Activated CD4-positive, alpha-beta T cell treated with anti-CD3 and anti-CD28 coated beads, Interleukin-2, amount 50 U/mL, for 4 hours (primary cell): ENCODE measurements around the gene SFI1.
"Not testable (repeated sequence)": the region's sequence is repeated elsewhere in the genome, so short reads cannot be mapped to it uniquely, and the experiment has no call there.

ENCODE experiments used
- DNase-seq, 2 experiments: peaks; one replicate each; pipeline ENCODE4 v3.0.0-alpha.2; 2020

SFI1 gene, protein sequence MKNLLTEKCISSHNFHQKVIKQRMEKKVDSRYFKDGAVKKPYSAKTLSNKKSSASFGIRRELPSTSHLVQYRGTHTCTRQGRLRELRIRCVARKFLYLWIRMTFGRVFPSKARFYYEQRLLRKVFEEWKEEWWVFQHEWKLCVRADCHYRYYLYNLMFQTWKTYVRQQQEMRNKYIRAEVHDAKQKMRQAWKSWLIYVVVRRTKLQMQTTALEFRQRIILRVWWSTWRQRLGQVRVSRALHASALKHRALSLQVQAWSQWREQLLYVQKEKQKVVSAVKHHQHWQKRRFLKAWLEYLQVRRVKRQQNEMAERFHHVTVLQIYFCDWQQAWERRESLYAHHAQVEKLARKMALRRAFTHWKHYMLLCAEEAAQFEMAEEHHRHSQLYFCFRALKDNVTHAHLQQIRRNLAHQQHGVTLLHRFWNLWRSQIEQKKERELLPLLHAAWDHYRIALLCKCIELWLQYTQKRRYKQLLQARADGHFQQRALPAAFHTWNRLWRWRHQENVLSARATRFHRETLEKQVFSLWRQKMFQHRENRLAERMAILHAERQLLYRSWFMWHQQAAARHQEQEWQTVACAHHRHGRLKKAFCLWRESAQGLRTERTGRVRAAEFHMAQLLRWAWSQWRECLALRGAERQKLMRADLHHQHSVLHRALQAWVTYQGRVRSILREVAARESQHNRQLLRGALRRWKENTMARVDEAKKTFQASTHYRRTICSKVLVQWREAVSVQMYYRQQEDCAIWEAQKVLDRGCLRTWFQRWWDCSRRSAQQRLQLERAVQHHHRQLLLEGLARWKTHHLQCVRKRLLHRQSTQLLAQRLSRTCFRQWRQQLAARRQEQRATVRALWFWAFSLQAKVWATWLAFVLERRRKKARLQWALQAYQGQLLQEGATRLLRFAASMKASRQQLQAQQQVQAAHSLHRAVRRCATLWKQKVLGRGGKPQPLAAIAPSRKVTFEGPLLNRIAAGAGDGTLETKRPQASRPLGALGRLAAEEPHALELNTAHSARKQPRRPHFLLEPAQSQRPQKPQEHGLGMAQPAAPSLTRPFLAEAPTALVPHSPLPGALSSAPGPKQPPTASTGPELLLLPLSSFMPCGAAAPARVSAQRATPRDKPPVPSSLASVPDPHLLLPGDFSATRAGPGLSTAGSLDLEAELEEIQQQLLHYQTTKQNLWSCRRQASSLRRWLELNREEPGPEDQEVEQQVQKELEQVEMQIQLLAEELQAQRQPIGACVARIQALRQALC

DNA sequence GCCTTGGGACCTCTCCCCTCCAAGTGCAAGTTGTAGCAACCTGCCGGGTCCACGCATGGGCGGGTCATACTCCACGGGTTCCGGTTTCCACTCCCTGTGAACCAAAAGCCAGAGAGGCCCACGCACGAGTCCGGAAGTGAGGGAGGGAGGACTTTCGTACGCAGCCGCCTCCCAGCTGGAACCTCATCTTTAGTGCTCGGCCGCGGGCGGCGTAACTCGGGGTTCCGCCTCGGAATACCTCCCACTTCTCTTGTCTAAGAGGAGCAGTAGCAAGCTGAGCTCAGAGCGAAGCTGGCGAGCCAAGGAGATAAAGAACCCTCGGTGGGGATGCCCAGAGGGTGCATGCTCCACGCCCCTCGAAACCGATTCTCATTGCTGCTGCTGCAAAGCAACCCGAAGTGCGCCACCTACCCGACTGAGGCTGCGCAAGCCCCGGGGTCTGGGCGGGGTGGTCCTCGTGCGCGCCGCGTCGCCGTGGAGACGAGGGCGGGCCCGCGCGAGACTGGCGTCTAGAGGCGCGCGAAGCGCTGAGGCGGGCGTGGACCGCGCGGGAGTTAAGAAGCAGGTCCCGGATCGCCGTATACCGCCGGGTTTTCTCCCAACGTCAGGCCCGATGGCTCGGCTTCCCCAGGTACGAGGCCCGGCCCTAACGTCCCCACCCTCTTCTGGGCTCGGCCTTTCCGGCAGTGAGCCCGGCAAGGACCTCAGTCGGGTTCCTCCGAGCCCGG lies at the start of gene SFI1:
SFI1 (plus strand) TSS at position 530 of the 728 bp plus-strand sequence. CDS start 11,749 bp downstream, outside the sequence.
- peak; percentile 94 to 95 for DNase-seq

DNA sequence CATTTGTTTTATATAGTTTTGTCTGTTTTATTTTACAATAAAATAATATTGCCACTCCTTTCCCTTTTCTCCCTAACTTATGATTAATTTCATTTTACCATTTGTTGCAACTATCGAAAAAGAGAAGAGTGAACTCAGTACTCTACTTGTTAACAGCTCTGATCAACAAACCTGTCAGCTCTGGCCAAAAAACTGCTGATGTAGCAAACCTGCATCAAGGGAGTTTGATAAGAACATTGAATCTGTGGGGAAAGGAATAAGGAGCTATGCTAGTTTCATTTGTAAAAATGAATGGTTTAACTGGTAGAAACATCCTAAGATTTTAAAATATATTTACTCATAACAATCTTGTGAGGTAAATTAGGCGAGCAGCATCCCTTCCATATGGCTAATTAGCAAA lies 49.6 kb upstream of the SFI1 start:
- no peak for DNase-seq

DNA sequence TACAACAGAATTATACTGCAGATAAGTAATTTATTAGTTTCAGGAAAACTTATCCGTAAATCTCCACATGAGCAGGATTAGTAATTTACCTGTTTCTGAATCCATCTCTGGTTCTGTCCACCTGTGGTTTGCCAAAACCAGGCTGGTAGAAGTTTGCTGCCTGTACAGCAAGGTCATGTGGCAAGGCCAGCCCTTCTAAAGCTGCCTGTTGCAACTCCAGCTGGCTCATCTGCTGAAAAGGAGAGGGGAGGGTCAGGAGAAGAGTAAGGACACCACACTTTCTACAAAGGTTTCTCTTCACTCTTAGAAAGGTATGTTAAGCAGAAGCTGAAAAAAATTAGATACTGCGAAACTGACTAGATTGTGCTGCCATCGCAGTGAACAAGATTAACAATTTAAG lies 49.0 kb upstream of the SFI1 start:
- DNase-seq = no peak

DNA sequence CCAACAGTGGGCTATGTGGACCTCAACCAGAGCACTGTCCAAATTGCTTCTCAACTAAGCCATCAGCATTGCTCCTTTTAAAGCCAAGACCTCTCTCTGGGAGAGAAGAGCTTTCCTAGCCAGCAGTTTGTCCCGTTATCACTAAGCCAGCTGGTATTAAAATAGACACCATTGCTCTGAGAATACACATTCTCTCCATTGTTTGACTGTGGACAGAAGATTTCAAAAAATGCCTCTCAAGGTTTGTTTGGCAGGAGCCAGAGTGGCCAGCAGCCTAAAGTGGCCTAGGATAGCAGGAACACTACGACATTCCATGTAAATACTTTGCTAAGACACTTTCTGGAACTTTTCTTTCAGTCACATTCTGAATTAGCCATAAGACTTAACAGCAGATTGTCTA lies 48.0 kb upstream of the SFI1 start:
- no peak for DNase-seq

DNA sequence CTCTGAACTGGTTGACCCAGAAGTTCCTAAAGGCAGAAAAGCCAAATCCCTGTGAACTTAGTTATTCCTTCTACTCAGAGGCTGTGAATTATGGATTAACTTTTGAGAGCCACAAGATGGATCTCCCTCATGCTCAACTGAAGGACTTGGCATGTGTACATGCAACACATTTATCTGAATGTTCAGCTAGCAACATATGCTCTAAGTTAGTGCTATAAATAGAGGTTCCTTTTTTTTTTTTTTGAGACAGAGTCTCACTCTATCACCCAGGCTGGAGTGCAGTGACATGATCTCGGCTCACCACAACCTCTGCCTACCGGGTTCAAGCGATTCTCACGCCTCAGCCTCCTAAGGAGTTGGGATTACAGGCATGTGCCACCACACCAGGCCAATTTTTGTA lies 46.8 kb upstream of the SFI1 start:
- DNase-seq = no peak

DNA sequence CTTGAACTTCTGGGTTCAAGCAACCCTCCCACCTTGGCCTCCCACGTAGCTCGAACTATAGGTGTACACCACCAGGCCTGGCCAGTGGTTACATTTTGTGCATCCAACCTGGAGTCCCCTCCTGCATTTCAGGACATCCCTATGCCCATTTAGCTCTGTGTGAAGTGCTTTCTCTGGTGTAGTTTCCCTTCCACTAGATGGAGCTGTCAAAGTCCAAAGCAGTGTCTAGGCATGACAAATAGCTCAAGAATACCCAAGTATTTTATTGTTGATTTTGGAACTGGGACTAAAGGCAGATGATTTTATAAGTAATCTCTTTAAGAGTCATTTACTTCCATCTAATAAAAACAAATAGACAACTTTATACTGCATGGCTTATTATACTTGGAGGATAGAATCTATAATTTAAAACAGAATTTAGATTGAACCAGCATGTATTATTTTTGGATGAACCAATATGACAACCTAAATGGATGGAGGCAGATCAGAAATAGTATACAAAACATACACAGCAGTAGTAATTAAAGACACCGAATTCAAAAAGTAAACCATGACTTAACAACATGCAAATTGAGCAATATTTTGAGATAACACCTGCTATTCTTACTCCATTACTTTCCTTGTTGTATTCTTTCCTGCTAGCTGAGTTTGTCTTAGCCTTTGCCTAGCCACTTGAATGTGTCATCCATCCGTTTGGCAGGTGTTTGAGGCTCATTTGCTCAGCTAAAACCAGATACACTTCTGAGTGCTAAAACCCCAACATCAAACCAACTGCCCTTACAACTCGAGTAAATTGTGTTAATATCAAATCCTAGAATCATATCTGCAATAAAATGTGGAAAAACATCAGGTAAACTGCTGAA lies 44.4 kb upstream of the SFI1 start:
- DNase-seq = no peak

DNA sequence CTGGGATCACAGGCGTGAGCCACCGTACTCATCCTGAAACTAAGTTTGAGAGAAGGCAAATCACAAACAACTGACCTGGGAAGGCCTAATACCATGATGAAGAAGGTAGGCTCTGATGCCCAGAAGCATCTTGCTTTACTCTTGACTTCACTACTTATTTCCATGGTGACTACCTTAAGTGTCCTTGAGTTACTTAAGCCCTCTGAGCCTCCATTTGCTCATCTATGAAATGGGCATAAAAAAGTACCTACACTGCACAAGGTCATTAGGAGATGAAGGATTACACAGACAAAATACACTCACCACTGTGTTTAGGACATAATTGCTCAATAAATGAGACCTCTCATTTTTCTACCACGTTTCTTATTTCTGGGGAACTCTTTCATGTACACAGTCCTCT lies 34.6 kb upstream of the SFI1 start:
- DNase-seq = no peak

DNA sequence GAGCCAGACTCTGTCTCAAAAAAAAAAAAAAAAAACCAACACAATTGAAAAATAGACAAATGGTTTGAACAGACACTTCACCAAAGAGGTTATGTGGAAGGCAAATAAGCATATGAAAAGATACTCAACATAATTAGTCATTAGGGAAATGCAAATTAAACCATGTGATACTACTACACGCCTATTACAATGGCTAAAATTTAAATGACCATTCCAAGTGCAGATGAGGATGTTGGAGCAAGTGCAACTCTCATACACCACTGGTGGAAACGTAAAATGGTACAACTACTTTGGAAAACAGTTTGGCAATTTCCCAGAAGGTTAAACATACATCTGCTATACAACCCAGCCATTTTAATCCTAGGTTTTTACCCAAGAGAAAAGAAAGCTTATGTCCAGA lies 31.0 kb upstream of the SFI1 start:
- DNase-seq = no peak

DNA sequence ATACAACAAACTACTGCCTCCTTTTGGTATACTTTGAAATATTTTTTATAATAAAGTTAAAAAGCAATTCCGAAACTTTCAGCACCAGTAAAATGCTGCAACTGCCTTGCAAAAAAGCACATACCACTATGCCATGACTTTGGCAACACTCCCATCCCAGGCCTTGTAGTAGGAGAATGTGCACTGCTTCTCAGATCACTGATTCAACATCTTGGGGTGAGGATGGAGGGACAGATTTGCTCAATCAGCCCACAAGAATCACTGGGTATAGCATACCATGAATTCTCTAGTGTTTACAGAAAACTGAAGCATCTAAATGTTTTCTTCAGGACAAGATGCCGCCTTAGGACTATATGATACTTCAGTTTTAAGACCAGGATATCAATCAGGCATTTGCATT lies 21.6 kb upstream of the SFI1 start:
- DNase-seq = no peak

DNA sequence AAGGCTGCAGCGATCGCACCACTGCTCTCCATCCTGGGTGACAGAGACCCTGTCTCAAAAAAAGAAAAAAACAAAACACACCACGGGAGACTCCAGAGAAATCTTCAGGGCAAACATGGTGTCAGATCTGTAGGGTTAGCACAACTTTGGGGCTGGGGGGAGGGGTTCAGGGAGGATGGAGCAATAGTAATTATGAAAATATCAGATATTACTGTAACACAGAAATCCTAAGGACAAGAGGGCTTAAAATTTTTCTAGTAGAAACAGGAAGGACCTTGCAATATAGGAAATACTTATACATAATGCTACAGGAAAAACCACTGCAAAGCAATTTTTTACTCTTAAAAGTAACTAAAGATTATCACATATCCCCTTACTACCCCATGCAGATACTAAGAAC lies 20.5 kb upstream of the SFI1 start:
- DNase-seq = no peak

DNA sequence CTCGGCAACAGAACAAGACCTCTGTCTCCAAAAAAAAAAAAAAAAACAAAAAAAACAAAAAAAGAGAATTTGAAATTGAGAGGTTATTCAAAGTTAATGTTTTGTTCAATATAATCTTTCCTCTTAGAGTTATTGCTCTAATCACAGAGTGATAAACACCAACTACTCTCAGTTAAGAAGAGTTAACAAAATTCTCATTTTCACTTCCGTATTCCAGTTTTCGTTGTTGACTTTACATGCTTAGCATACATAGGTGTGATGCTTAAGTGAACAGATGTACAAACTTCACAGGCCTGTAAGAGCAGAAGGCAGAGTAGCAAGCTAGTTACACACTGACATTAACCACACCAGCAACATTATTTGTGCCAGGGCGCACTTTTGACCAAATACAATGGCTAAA lies 19.0 kb upstream of the SFI1 start:
- no peak for DNase-seq

DNA sequence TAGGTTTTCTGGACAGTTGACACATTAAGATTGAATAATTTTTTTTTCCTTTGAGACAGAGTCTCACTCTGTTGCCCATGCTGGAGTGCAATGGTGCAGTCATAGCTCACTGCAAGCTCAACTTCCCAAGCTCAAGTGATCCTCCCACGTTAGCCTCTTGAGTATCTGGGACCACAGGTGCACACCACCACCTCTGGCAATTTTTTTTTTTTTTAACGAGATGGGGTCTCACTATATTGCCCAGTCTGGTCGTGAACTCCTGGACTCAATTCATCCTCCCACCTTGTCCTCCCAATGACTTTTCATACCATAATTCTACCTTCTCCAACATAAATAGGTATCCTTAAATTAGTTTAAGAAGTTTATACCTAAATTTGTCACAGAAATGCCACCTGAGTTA lies 15.2 kb upstream of the SFI1 start:
- DNase-seq = no peak

DNA sequence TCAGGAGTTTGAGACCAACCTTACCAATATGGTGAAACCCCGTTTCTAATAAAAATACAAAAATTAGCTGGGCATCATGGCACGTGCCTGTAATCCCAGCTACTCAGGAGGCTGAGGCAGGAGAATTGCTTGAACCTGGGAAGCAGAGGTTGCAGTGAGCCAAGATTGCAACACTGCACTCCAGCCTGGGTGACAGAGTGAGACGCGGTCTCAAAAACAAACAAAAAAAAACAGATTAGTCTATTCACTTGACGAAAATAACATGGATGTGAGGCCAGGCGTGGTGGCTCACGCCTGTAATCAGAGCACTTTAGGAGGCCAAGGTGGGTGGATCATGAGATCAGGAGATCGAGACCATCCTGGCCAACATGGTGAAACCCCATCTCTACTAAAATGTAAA lies 13.9 kb upstream of the SFI1 start:
- not testable (repeated sequence) for DNase-seq

DNA sequence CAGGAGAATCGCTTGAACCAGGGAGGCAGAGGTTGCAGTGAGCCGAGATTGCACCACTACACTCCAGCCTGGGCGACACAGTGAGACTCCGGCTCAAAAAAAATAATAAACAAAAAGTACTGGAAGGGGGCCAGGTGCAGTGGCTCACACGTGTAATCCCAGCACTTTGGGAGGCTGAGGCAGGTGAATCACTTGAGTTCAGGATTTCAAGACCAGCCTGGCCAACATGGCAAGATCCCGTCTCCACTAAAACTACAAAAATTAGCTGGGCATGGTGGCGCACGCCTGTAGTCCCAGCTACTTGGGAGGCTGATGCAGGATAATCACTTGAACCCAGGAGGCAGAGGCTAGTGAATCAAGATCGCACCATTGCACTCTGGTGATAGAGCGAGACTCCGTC lies 10.0 kb upstream of the SFI1 start:
- DNase-seq = not testable (repeated sequence)

DNA sequence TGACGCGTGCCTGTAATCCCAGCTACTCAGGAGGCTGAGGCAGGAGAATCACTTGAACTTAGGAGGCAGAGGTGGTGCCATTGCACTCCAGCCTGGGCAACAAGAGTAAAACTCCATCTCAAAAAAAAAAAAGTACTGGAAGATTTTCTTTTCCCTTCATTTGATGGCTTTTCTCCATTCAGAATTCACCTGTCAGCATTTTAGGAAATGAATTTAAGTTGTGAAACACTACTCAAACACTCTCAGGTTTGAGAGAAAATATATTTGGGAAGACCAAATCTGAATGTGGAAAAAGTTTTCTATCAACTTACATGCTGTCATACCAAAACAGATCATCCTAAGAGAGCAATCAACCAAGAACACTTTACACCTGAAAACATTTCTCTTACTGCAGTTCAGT lies 9.4 kb upstream of the SFI1 start:
- no peak for DNase-seq

DNA sequence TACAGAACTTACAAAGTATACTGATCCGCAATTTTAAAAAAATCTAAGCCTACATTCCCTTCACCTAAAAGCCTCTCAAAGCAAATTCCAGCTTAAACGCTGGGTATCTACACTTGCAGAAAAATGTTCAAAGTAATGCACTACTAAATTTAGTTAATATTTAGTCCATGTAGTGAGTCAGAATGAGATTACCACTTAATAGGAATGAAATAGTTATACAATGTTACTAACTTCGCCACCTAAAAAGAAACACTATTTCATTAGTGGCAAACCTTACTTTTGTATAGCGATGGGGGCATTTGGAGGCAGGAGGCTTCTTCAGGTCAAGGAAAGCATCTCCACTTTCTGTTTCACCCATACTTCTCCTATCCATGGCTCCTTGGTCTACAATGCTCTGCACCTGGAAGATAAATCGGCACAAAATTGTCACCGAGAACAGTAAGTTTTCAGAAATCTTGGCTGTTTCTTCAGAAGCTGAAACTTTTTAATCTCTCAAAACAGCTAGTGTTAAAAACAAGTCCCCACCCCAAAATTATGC lies 7.9 kb upstream of the SFI1 start:
- DNase-seq = no peak

DNA sequence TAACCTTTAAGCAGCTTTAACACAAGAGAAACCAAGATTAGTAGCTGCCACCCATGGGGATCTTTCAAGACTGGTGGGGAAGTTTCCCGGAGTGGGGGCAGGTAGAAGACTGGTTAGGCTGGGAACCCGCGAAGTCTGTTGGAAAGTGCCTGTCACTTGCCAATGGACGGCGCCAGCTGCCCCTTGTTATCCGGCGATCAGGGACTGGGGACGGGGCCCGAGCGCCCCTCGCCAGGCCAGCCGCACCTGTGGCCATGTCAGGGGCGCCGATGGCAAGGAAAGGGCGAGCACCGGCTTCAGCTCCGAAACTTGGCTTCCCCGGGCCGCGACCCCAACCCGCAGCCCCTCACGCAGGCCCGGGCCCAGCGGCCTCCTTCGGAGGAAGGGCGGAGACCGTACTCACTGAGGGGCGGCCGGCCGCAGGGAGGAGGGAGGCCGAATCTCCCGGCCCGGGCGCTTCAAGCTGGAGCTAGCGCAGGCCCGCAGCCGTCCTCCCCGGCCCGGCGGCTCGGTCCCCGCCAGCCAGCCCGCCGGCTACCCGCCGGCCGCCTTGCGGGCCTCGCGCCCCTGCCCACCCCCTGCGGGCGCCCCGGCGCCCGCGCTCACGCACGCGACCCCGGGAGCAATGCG lies 7.2 kb upstream of the SFI1 start:
- DNase-seq = peak; percentile 14 to 18

DNA sequence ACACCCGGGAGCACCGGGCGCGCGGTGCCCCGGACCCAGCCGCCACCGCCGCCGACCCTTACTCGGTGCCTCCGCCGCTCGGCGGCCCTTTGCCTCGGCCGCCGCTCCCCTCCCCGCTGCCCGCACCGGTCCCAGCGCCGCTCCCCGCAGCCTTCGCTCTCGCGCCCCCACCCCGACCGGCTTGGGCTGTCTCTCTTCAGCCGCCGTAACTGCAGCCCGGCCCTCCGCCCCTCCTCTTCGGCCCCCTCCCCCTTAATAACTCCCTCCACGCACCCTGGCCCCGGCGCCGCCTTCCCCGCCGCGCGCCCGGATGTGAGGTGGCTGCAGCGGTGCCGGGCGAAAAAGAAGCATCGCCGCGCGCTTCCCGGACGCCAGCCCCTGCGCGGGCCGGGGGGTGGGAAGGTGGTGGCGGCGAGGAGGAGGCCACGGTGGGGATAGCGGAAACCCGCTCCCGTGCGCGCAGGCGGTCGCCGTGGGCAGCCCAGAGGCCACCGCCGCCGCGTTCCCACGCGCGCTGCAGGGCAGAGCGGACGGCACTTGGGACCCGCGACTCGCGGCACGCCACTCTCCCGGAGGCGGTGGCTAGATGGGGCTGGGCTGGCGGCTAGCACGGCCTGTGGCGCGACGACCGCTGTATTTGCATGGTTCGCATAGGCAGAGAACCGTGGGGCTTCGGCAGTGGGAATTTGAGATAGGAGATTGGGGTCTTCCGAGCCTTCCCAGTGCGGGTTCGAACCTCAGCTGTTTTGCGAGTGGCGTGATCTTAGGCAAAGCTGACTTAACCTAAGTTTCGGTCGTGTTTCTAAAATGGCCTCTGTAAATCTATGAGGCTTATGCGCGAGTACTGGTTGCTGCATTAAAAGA lies 6.5 kb upstream of the SFI1 start, which contains the start of gene EIF4ENIF1:
EIF4ENIF1 (minus strand) TSS at position 211 of the 864 bp plus-strand sequence. CDS start 1,124 bp downstream, outside the sequence.
- DNase-seq = peak; percentile 81 to 84

DNA sequence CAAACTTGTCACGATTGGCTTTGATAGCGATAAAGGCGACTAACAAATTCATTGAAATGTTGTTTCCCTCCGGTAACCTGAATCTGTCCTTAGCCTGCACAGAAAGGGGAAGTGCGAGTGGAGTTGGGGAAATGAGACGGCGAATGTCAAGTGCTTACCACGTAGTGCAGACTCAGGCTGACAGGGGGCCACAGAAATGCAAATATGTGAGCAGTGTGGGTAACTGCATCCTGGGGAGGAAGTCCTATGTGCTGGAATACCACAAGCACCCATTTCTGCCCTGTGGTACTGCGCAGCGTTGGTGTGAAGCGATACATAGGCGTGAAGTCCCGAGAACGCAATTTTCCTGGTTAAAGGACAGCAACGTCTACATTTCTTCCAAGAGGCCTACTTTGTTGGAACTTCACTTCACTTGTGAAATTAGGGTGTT lies 5.8 kb upstream of the SFI1 start:
- peak; percentile 23 to 24 for DNase-seq
